ENCODE measurements around the gene TBC1D9B. TPM values are rescaled to one million over a fixed set of nuclear protein-coding genes. Genes with fewer than 3 reads are reported as not detected.

The TBC1D9B gene
- total RNA-seq, 4 donors from 2014 or later: 115 to 210 (median 168) TPM

- TF ChIP-seq EP300 (IDR thresholded peaks at IDR 0.05): no peak
- TF ChIP-seq CTCF (IDR thresholded peaks at IDR 0.05): peak in 1 of 5 experiments; percentile 13
- DNase-seq (ENCODE audit: low spot score in 2 of 2): peak in 1 of 2 donors; percentile 41
- H3K9me3 ChIP-seq: no peaks in the 10 kb centered on the region
- H3K4me3 ChIP-seq: no peak overlapping the region
- peaks cover 0 to 13% (median 0%) of the 10 kb centered on the region in 4 donors for H3K4me1 ChIP-seq
- 62 to 73% methylated on average over 5 to 17 of the region's 17 CpGs for WGBS, 2 donors
- no peaks in the 10 kb centered on the region for H3K27me3 ChIP-seq
- peaks cover 5 to 97% (median 21%) of the 10 kb centered on the region in 3 donors for H3K36me3 ChIP-seq
- H3K27ac ChIP-seq: peak overlapping the region in 1 of 4 donors; percentile 29
Measured at GRCh38 chr5:179870403-179870903, 37.2 kb downstream of the TBC1D9B start.

- peaks cover 0 to 13% (median 0%) of the 10 kb centered on the region in 4 donors for H3K4me1 ChIP-seq
- H3K27ac ChIP-seq: peak overlapping the region in 1 of 4 donors; percentile 29
- no peak for DNase-seq (ENCODE audit: low spot score in 2 of 2)
- no peak for TF ChIP-seq CTCF (IDR thresholded peaks at IDR 0.05)
- no peak for TF ChIP-seq POLR2A (IDR thresholded peaks at IDR 0.05)
- TF ChIP-seq EP300 (IDR thresholded peaks at IDR 0.05): no peak
- H3K4me3 ChIP-seq: no peak overlapping the region
- 80 to 94% methylated on average over 11 of the region's 16 CpGs for WGBS, 2 donors
- peaks cover 5 to 97% (median 18%) of the 10 kb centered on the region in 3 donors for H3K36me3 ChIP-seq
- H3K9me3 ChIP-seq: no peaks in the 10 kb centered on the region
- no peaks in the 10 kb centered on the region for H3K27me3 ChIP-seq
Measured at GRCh38 chr5:179869641-179870402, 37.9 kb downstream of the TBC1D9B start.

GRCh38 chr5:179869101-179869500 lies 38.6 kb downstream of the TBC1D9B start:
- Histone ChIP-seq H3K4me1 (peaks cover 0 to 13% (median 0%) of the 10 kb centered on the region in 4 donors), H3K9me3 (no peaks in the 10 kb centered on the region), H3K27ac (no peak overlapping the region), H3K27me3 (no peaks in the 10 kb centered on the region), H3K4me3 (no peak overlapping the region), H3K36me3 (peaks cover 5 to 97% (median 11%) of the 10 kb centered on the region in 3 donors)
- no peak for DNase-seq (ENCODE audit: low spot score in 2 of 2)
- WGBS, 2 donors: 88 to 92% methylated on average over 2 to 3 of the region's 5 CpGs
- no peak for TF ChIP-seq EP300 (IDR thresholded peaks at IDR 0.05)
- no peak for TF ChIP-seq CTCF (IDR thresholded peaks at IDR 0.05)
- no peak for TF ChIP-seq POLR2A (IDR thresholded peaks at IDR 0.05)

GRCh38 chr5:179868541-179868940 lies 39.2 kb downstream of the TBC1D9B start:
- Histone ChIP-seq H3K27me3 (no peaks in the 10 kb centered on the region), H3K36me3 (peaks cover 2 to 97% (median 8%) of the 10 kb centered on the region in 3 donors), H3K9me3 (no peaks in the 10 kb centered on the region), H3K27ac (no peak overlapping the region), H3K4me1 (peaks cover 0 to 13% (median 0%) of the 10 kb centered on the region in 4 donors), H3K4me3 (no peak overlapping the region)
- DNase-seq (ENCODE audit: low spot score in 2 of 2): no peak
- TF ChIP-seq EP300 (IDR thresholded peaks at IDR 0.05) (no peak), CTCF (IDR thresholded peaks at IDR 0.05) (no peak), POLR2A (IDR thresholded peaks at IDR 0.05) (no peak)
- WGBS, 2 donors: 94 to 98% methylated on average over 12 to 14 of the region's 14 CpGs

GRCh38 chr5:179867476-179867875 lies 40.2 kb downstream of the TBC1D9B start:
- no peaks in the 10 kb centered on the region for H3K9me3 ChIP-seq
- H3K27ac ChIP-seq: peak overlapping the region in 1 of 4 donors; percentile 23
- H3K4me1 ChIP-seq: peaks cover 0 to 13% (median 0%) of the 10 kb centered on the region in 4 donors
- H3K36me3 ChIP-seq: peaks cover 0 to 97% (median 2%) of the 10 kb centered on the region in 3 donors
- WGBS, 2 donors: 87 to 95% methylated on average over 11 of the region's 11 CpGs
- TF ChIP-seq EP300 (IDR thresholded peaks at IDR 0.05): no peak
- no peak for TF ChIP-seq POLR2A (IDR thresholded peaks at IDR 0.05)
- no peak for TF ChIP-seq CTCF (IDR thresholded peaks at IDR 0.05)
- H3K27me3 ChIP-seq: no peaks in the 10 kb centered on the region
- H3K4me3 ChIP-seq: no peak overlapping the region
- no peak for DNase-seq (ENCODE audit: low spot score in 2 of 2)
